SK-N-MC (cell line): ENCODE results near the gene TGFBR3.

Experiments
- EZH2 ChIP-seq: fragments of 200-600 bp; sonication (generic); IDR thresholded peaks from one replicate; pipeline ENCODE4 v1.6.1; 2017; ENCODE audit warnings: antibody characterized with exemption
- FOXP2 ChIP-seq: optimal IDR thresholded peaks from 2 replicates; pipeline ENCODE3; 2011; ENCODE audit warnings: mild to moderate bottlenecking, moderate library complexity; ENCODE audit not compliant: insufficient read depth; ENCODE audit errors: extremely low read length, control extremely low read depth
- POLR2AphosphoS5 ChIP-seq: IDR thresholded peaks from 2 replicates; pipeline ENCODE4 v1.6.1; 2012; ENCODE audit warnings: mild to moderate bottlenecking, low read depth, low read length, borderline replicate concordance

GRCh38 chr1:91699339-91699974 lies 186.5 kb downstream of the TGFBR3 start:
- TF ChIP-seq EZH2 (no peak), POLR2AphosphoS5 (no peak), FOXP2 (no peak)
